ENCODE results near the gene FOXP1.

FOXP1 gene

GRCh38 chr3:71029770-71030169 is 553.8 kb downstream of the FOXP1 start:
- Histone ChIP-seq H4K20me1 (ENCODE audit: control insufficient read depth, insufficient read depth, low read depth, low read length) (0 out of 2 replicates have a peak, but pooled peaks cover 5% of the 10 kb centered on the region), H3F3A (ENCODE audit: control insufficient read depth, insufficient read depth) (no peaks in the 10 kb centered on the region), H3K9me2 (replicated peaks; ENCODE audit: control insufficient read depth, low read length) (no peaks in the 10 kb centered on the region), H3K4me1 (ENCODE audit: control insufficient read depth, low read length) (peaks cover 22% of the 10 kb centered on the region), H3K36me3 (ENCODE audit: control insufficient read depth, low read length) (peaks cover 17% of the 10 kb centered on the region), H3K27me3 (ENCODE audit: control insufficient read depth, low read length) (no peaks in the 10 kb centered on the region), H3K9me3 (ENCODE audit: control insufficient read depth, insufficient read depth, low read length) (no peaks in the 10 kb centered on the region), H3K79me2 (ENCODE audit: control insufficient read depth, low read length) (no peaks in the 10 kb centered on the region; the same call in 1 of the 2 replicates), H3K27ac (ENCODE audit: low read depth, low read length) (no peak overlapping the region), H3K4me3 (ENCODE audit: low read length) (no peak overlapping the region), H3K4me2 (ENCODE audit: low read length) (no peak overlapping the region)
- TF ChIP-seq CTCF (IDR thresholded peaks at IDR 0.05; ENCODE audit: low read depth, low read length, poor library complexity, severe bottlenecking) (no peak), EZH2phosphoT487 (IDR thresholded peaks at IDR 0.05; ENCODE audit: borderline replicate concordance, low read length) (no peak)

DNA sequence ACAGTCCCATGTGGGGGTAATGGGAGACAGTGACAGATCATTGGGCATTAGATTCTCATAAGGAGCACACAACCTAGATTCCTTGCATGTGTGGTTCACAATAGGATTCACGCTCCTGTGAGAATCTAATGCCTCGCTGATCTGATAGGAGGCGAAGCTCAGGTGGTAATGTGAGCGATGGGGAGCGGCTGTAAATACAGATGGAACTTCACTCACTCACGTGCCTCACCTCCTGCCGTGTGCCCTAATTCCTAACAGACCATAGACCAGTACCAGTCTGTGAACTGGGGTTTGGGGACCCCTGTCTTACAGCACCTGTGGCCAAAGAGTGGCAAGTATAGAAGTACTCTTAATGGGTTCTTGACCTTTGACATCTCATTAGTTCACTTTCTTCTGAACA is 554.7 kb downstream of the FOXP1 start:
- H3K36me3 ChIP-seq (ENCODE audit: control insufficient read depth, low read length) = peaks cover 15% of the 10 kb centered on the region
- no peaks in the 10 kb centered on the region; the same call in 1 of the 2 replicates for H3K79me2 ChIP-seq (ENCODE audit: control insufficient read depth, low read length)
- 0 out of 2 replicates have a peak, but pooled peaks cover 5% of the 10 kb centered on the region for H4K20me1 ChIP-seq (ENCODE audit: control insufficient read depth, insufficient read depth, low read depth, low read length)
- H3F3A ChIP-seq (ENCODE audit: control insufficient read depth, insufficient read depth) = no peaks in the 10 kb centered on the region
- peaks cover 22% of the 10 kb centered on the region for H3K4me1 ChIP-seq (ENCODE audit: control insufficient read depth, low read length)
- H3K9me3 ChIP-seq (ENCODE audit: control insufficient read depth, insufficient read depth, low read length) = no peaks in the 10 kb centered on the region
- H3K9me2 ChIP-seq (replicated peaks; ENCODE audit: control insufficient read depth, low read length) = no peaks in the 10 kb centered on the region
- no peak overlapping the region for H3K4me3 ChIP-seq (ENCODE audit: low read length)
- no peak overlapping the region for H3K27ac ChIP-seq (ENCODE audit: low read depth, low read length)
- H3K4me2 ChIP-seq (ENCODE audit: low read length) = no peak overlapping the region
- H3K27me3 ChIP-seq (ENCODE audit: control insufficient read depth, low read length) = no peaks in the 10 kb centered on the region
- no peak for TF ChIP-seq EZH2phosphoT487 (IDR thresholded peaks at IDR 0.05; ENCODE audit: borderline replicate concordance, low read length)
- no peak for TF ChIP-seq CTCF (IDR thresholded peaks at IDR 0.05; ENCODE audit: low read depth, low read length, poor library complexity, severe bottlenecking)

GRCh38 chr3:71028184-71028583 is 555.3 kb downstream of the FOXP1 start:
- Histone ChIP-seq H3K4me3 (ENCODE audit: low read length) (no peak overlapping the region), H3K4me1 (ENCODE audit: control insufficient read depth, low read length) (peaks cover 22% of the 10 kb centered on the region), H3K9me3 (ENCODE audit: control insufficient read depth, insufficient read depth, low read length) (no peaks in the 10 kb centered on the region), H3K9me2 (replicated peaks; ENCODE audit: control insufficient read depth, low read length) (no peaks in the 10 kb centered on the region), H4K20me1 (ENCODE audit: control insufficient read depth, insufficient read depth, low read depth, low read length) (0 out of 2 replicates have a peak, but pooled peaks cover 5% of the 10 kb centered on the region), H3K79me2 (ENCODE audit: control insufficient read depth, low read length) (no peaks in the 10 kb centered on the region; the same call in 1 of the 2 replicates), H3K4me2 (ENCODE audit: low read length) (no peak overlapping the region), H3K27me3 (ENCODE audit: control insufficient read depth, low read length) (no peaks in the 10 kb centered on the region), H3F3A (ENCODE audit: control insufficient read depth, insufficient read depth) (no peaks in the 10 kb centered on the region), H3K36me3 (ENCODE audit: control insufficient read depth, low read length) (peaks cover 14% of the 10 kb centered on the region), H3K27ac (ENCODE audit: low read depth, low read length) (no peak overlapping the region)
- TF ChIP-seq EZH2phosphoT487 (IDR thresholded peaks at IDR 0.05; ENCODE audit: borderline replicate concordance, low read length) (no peak), CTCF (IDR thresholded peaks at IDR 0.05; ENCODE audit: low read depth, low read length, poor library complexity, severe bottlenecking) (no peak)
